Stomach (tissue), 4 donors: ENCODE data around the gene SRM.
"Not testable (repeated sequence)": the region's sequence is repeated elsewhere in the genome, so short reads cannot be mapped to it uniquely, and the experiment has no call there.

Experiments
- EP300 ChIP-seq: sonication (generic); formaldehyde crosslinking; IDR thresholded peaks from one replicate; pipeline ENCODE4 v1.6.1; 2017; ENCODE audit warnings: antibody characterized with exemption
- POLR2A ChIP-seq, 4 donors: fragments of 450-650 bp; IDR thresholded peaks; one replicate each; pipeline ENCODE4 v1.6.1; 2016; ENCODE audit warnings: antibody characterized with exemption in 4 of 4, control low read depth in 2 of 4, mild to moderate bottlenecking in 1 of 4, moderate library complexity in 1 of 4
- POLR2AphosphoS5 ChIP-seq, 3 donors: sonication (generic); formaldehyde crosslinking; IDR thresholded peaks; one replicate each; pipeline ENCODE4 v1.6.1; 2016; ENCODE audit warnings: antibody characterized with exemption in 3 of 3
- TF ChIP-seq, protein P1 (sequence below), 7 experiments: fragments of 450-650 bp in 4 of 7; fragments of 200-600 bp in 3 of 7; sonication (generic) in 3 of 7; IDR thresholded peaks; one replicate each; pipeline ENCODE4 v1.5.1; 2016 to 2019; ENCODE audit warnings: antibody characterized with exemption in 7 of 7, control low read depth in 2 of 7, mild to moderate bottlenecking in 1 of 7

DNA sequence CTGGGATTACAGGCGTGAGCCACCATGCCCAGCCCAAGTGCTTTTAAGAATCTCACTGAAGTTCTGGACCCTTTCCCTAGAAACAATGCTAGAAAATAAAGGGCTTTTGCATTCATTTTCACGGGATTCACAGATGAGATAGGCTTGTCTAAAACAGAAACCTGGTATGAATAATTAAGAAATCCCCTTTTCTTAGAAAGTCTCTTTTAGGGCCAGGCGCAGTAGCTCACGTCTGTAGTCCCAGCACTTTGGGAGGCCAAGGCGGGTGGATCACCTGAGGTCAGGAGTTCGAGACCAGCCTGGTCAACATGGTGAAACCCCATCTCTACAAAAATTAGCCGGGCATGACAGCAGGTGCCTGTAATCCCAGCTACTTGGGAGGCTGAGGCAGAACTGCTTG lies 13.6 kb upstream of the SRM start:
- not testable (repeated sequence) for TF ChIP-seq POLR2A (IDR thresholded peaks at IDR 0.05); POLR2AphosphoS5 (IDR thresholded peaks at IDR 0.05); EP300
- TF ChIP-seq, protein P1, sequence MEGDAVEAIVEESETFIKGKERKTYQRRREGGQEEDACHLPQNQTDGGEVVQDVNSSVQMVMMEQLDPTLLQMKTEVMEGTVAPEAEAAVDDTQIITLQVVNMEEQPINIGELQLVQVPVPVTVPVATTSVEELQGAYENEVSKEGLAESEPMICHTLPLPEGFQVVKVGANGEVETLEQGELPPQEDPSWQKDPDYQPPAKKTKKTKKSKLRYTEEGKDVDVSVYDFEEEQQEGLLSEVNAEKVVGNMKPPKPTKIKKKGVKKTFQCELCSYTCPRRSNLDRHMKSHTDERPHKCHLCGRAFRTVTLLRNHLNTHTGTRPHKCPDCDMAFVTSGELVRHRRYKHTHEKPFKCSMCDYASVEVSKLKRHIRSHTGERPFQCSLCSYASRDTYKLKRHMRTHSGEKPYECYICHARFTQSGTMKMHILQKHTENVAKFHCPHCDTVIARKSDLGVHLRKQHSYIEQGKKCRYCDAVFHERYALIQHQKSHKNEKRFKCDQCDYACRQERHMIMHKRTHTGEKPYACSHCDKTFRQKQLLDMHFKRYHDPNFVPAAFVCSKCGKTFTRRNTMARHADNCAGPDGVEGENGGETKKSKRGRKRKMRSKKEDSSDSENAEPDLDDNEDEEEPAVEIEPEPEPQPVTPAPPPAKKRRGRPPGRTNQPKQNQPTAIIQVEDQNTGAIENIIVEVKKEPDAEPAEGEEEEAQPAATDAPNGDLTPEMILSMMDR (IDR thresholded peaks at IDR 0.05) = not testable (repeated sequence)
